Lower leg skin (tissue), 3 donors: ENCODE measurements around the gene IQCH.

Experiments used
- CTCF ChIP-seq, 3 donors: fragments of 450-650 bp; IDR thresholded peaks; one replicate each; pipeline ENCODE4 v1.5.1; 2016; ENCODE audit warnings: antibody characterized with exemption in 3 of 3, mild to moderate bottlenecking in 3 of 3, moderate library complexity in 2 of 3
- POLR2A ChIP-seq, 2 donors: fragments of 450-650 bp; IDR thresholded peaks; one replicate each; pipeline ENCODE4 v1.6.1; 2016 to 2017; ENCODE audit warnings: antibody characterized with exemption in 2 of 2, mild to moderate bottlenecking in 1 of 2, moderate library complexity in 1 of 2

DNA sequence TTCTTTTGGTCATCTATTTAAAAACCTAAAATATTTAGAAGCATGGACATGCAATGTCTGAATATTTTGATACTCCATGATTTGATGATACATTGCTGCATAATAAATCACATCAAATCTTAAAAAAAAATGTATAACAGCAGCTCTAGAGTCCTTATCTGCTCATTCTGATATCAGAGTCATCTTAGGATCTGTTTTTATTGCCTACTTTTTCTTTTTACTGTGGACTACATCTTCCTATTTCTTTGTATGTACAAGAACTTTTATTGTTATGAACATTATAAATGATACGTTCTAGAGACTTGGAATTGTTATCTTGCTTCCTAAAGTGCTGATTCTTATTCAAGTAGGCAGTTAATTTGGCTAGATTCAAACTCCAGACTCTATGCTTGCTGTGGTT lies 72.7 kb downstream of the IQCH start:
- no peak for TF ChIP-seq CTCF (IDR thresholded peaks at IDR 0.05)
- TF ChIP-seq POLR2A (IDR thresholded peaks at IDR 0.05), result no peak
